ENCODE data around the gene STK32A. TPM values are rescaled to one million over a fixed set of nuclear protein-coding genes. Genes with fewer than 3 reads are reported as not detected.
"Not testable (repeated sequence)": the region's sequence is repeated elsewhere in the genome, so short reads cannot be mapped to it uniquely, and the experiment has no call there.

Gene STK32A
- total and polyA plus RNA-seq, 2 donors: 0.09 to 0.14 TPM

DNA sequence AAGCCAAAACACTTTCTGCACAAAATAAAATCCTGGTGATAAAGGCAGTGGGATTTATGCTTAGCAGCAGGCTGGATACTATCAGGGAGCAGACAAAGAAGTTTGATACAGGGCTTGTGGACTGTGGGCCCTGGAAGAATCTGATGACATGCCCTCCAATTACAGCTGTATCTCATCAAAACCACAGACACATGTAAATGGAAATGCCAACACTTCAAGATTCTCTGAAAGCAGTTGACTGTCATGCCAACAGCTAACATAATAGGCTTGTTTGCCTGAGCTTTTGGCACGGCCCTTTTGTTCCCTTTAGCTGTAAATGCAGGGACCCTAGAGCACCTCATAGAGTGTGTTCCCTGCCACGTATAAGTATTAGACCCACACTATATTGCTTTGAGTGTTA lies 114.4 kb downstream of the STK32A start:
- no peak overlapping the region for H3K4me3 ChIP-seq (ENCODE audit: low read length in 2 of 2)
- no peaks in the 10 kb centered on the region for H3K4me1 ChIP-seq (ENCODE audit: control insufficient read depth in 2 of 2, insufficient read depth in 2 of 2, low read length in 2 of 2)
- no peaks in the 10 kb centered on the region for H3K9me3 ChIP-seq (ENCODE audit: control insufficient read depth in 2 of 2, insufficient read depth in 1 of 2, low read length in 1 of 2)
- WGBS: 63% methylated on average over 2 of the region's 2 CpGs
- DNase-seq (ENCODE audit: low read depth in 6 of 9, low spot score in 9 of 9): no peak
- H3K27ac ChIP-seq (ENCODE audit: low read depth in 1 of 2, low read length in 1 of 2): no peak overlapping the region
- no peaks in the 10 kb centered on the region for H3K36me3 ChIP-seq (ENCODE audit: control insufficient read depth in 2 of 2, insufficient read depth in 2 of 2, low read length in 1 of 2)
- no peaks in the 10 kb centered on the region for H3K27me3 ChIP-seq (ENCODE audit: control insufficient read depth in 2 of 2, insufficient read depth in 1 of 2, low read length in 1 of 2)

- no peak for DNase-seq (ENCODE audit: low read depth in 6 of 9, low spot score in 9 of 9)
- 92% methylated on average over 1 of the region's 1 CpG for WGBS
- H3K4me3 ChIP-seq (ENCODE audit: low read length in 2 of 2): no peak overlapping the region
- H3K27ac ChIP-seq (ENCODE audit: low read depth in 1 of 2, low read length in 1 of 2): no peak overlapping the region
- no peaks in the 10 kb centered on the region for H3K27me3 ChIP-seq (ENCODE audit: control insufficient read depth in 2 of 2, insufficient read depth in 1 of 2, low read length in 1 of 2)
- H3K36me3 ChIP-seq (ENCODE audit: control insufficient read depth in 2 of 2, insufficient read depth in 2 of 2, low read length in 1 of 2): no peaks in the 10 kb centered on the region
- no peaks in the 10 kb centered on the region for H3K9me3 ChIP-seq (ENCODE audit: control insufficient read depth in 2 of 2, insufficient read depth in 1 of 2, low read length in 1 of 2)
- no peaks in the 10 kb centered on the region for H3K4me1 ChIP-seq (ENCODE audit: control insufficient read depth in 2 of 2, insufficient read depth in 2 of 2, low read length in 2 of 2)
These were observed 124.3 kb downstream of the STK32A start for GRCh38 chr5:147359101-147359500.

- no peak overlapping the region for H3K4me3 ChIP-seq (ENCODE audit: low read length in 2 of 2)
- no peak for DNase-seq (ENCODE audit: low read depth in 6 of 9, low spot score in 9 of 9)
- no peaks in the 10 kb centered on the region for H3K4me1 ChIP-seq (ENCODE audit: control insufficient read depth in 2 of 2, insufficient read depth in 2 of 2, low read length in 2 of 2)
- no peaks in the 10 kb centered on the region for H3K27me3 ChIP-seq (ENCODE audit: control insufficient read depth in 2 of 2, insufficient read depth in 1 of 2, low read length in 1 of 2)
- WGBS: 89% methylated on average over 2 of the region's 2 CpGs
- no peaks in the 10 kb centered on the region for H3K36me3 ChIP-seq (ENCODE audit: control insufficient read depth in 2 of 2, insufficient read depth in 2 of 2, low read length in 1 of 2)
- no peak overlapping the region for H3K27ac ChIP-seq (ENCODE audit: low read depth in 1 of 2, low read length in 1 of 2)
- H3K9me3 ChIP-seq (ENCODE audit: control insufficient read depth in 2 of 2, insufficient read depth in 1 of 2, low read length in 1 of 2): no peaks in the 10 kb centered on the region
These were observed 124.8 kb downstream of the STK32A start for GRCh38 chr5:147359581-147359980.

DNA sequence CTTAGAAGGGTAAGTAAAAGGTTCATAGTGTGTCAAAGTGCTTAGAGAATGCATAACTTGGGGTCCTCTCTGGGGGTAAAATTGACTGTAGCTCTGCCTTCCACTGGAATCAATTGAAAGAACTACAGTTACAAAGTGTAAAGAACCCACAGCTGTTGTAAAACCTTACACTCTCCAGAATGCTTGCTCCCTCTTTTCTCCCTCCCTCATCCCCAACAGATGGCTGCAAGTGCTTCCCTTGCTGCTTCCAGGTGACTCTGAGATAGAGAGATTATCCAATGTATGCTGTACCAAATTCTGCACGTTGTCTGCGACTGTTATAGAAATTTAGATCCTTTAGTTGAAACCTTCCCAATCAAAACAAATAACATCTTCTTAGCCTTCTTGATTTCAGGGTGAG lies 126.0 kb downstream of the STK32A start:
- DNase-seq (ENCODE audit: low read depth in 6 of 9, low spot score in 9 of 9): no peak
- Histone ChIP-seq H3K36me3 (ENCODE audit: control insufficient read depth in 2 of 2, insufficient read depth in 2 of 2, low read length in 1 of 2) (no peaks in the 10 kb centered on the region), H3K4me3 (ENCODE audit: low read length in 2 of 2) (no peak overlapping the region), H3K9me3 (ENCODE audit: control insufficient read depth in 2 of 2, insufficient read depth in 1 of 2, low read length in 1 of 2) (no peaks in the 10 kb centered on the region), H3K27ac (ENCODE audit: low read depth in 1 of 2, low read length in 1 of 2) (no peak overlapping the region), H3K27me3 (ENCODE audit: control insufficient read depth in 2 of 2, insufficient read depth in 1 of 2, low read length in 1 of 2) (no peaks in the 10 kb centered on the region), H3K4me1 (ENCODE audit: control insufficient read depth in 2 of 2, insufficient read depth in 2 of 2, low read length in 2 of 2) (no peaks in the 10 kb centered on the region)
- WGBS: 88% methylated on average over 2 of the region's 2 CpGs

DNA sequence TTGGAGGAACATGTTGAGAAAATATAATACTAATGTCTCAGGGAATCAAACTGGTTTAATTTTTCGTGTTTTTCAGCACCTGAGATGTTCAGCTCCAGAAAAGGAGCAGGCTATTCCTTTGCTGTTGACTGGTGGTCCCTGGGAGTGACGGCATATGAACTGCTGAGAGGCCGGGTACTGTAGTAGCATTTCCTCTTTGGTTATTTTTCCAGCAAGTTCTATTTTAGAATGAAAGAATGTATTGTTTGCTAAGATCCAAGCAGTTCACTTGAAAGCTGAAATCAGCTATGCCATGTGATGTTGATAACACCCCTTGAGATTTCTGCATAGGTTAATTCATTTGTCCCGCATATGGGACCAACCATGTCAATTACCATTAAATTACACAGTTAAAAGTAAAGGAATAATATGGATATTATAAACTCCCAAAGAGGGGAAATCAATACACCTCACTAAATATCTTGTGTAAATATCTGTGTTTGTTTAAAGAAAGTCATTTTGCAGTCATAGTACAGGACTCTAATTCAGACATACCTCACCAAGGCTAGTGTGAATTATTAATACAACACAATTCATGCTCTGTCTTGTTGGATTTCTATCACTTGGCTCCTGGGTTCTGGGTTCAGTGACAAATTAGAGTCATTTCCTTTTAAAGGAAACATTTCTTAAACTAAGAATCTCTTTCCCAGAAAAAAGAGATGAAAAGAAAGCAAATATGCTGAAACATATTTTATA lies 126.8 kb downstream of the STK32A start:
- Histone ChIP-seq H3K27ac (ENCODE audit: low read depth in 1 of 2, low read length in 1 of 2) (no peak overlapping the region), H3K4me1 (ENCODE audit: control insufficient read depth in 2 of 2, insufficient read depth in 2 of 2, low read length in 2 of 2) (no peaks in the 10 kb centered on the region), H3K36me3 (ENCODE audit: control insufficient read depth in 2 of 2, insufficient read depth in 2 of 2, low read length in 1 of 2) (no peaks in the 10 kb centered on the region), H3K4me3 (ENCODE audit: low read length in 2 of 2) (no peak overlapping the region), H3K9me3 (ENCODE audit: control insufficient read depth in 2 of 2, insufficient read depth in 1 of 2, low read length in 1 of 2) (no peaks in the 10 kb centered on the region), H3K27me3 (ENCODE audit: control insufficient read depth in 2 of 2, insufficient read depth in 1 of 2, low read length in 1 of 2) (no peaks in the 10 kb centered on the region)
- WGBS: 86% methylated on average over 4 of the region's 4 CpGs
- DNase-seq (ENCODE audit: low read depth in 6 of 9, low spot score in 9 of 9): no peak

GRCh38 chr5:147367381-147367780 lies 132.6 kb downstream of the STK32A start:
- DNase-seq (ENCODE audit: low read depth in 6 of 9, low spot score in 9 of 9); H3K36me3 ChIP-seq (ENCODE audit: control insufficient read depth in 2 of 2, insufficient read depth in 2 of 2, low read length in 1 of 2); H3K9me3 ChIP-seq (ENCODE audit: control insufficient read depth in 2 of 2, insufficient read depth in 1 of 2, low read length in 1 of 2); H3K27ac ChIP-seq (ENCODE audit: low read depth in 1 of 2, low read length in 1 of 2); H3K4me3 ChIP-seq (ENCODE audit: low read length in 2 of 2); H3K27me3 ChIP-seq (ENCODE audit: control insufficient read depth in 2 of 2, insufficient read depth in 1 of 2, low read length in 1 of 2); H3K4me1 ChIP-seq (ENCODE audit: control insufficient read depth in 2 of 2, insufficient read depth in 2 of 2, low read length in 2 of 2): not testable (repeated sequence)
- WGBS: 95% methylated on average over 6 of the region's 6 CpGs

- WGBS: 60% methylated on average over 2 of the region's 2 CpGs
- H3K27me3 ChIP-seq (ENCODE audit: control insufficient read depth in 2 of 2, insufficient read depth in 1 of 2, low read length in 1 of 2): no peaks in the 10 kb centered on the region
- no peaks in the 10 kb centered on the region for H3K9me3 ChIP-seq (ENCODE audit: control insufficient read depth in 2 of 2, insufficient read depth in 1 of 2, low read length in 1 of 2)
- H3K27ac ChIP-seq (ENCODE audit: low read depth in 1 of 2, low read length in 1 of 2): no peak overlapping the region
- no peak overlapping the region for H3K4me3 ChIP-seq (ENCODE audit: low read length in 2 of 2)
- no peaks in the 10 kb centered on the region for H3K36me3 ChIP-seq (ENCODE audit: control insufficient read depth in 2 of 2, insufficient read depth in 2 of 2, low read length in 1 of 2)
- no peaks in the 10 kb centered on the region for H3K4me1 ChIP-seq (ENCODE audit: control insufficient read depth in 2 of 2, insufficient read depth in 2 of 2, low read length in 2 of 2)
- no peak for DNase-seq (ENCODE audit: low read depth in 6 of 9, low spot score in 9 of 9)
These were observed 135.0 kb downstream of the STK32A start for GRCh38 chr5:147369742-147370374.

- Histone ChIP-seq H3K27me3 (ENCODE audit: control insufficient read depth in 2 of 2, insufficient read depth in 1 of 2, low read length in 1 of 2) (no peaks in the 10 kb centered on the region), H3K4me1 (ENCODE audit: control insufficient read depth in 2 of 2, insufficient read depth in 2 of 2, low read length in 2 of 2) (no peaks in the 10 kb centered on the region), H3K36me3 (ENCODE audit: control insufficient read depth in 2 of 2, insufficient read depth in 2 of 2, low read length in 1 of 2) (no peaks in the 10 kb centered on the region), H3K9me3 (ENCODE audit: control insufficient read depth in 2 of 2, insufficient read depth in 1 of 2, low read length in 1 of 2) (no peaks in the 10 kb centered on the region), H3K27ac (ENCODE audit: low read depth in 1 of 2, low read length in 1 of 2) (no peak overlapping the region), H3K4me3 (ENCODE audit: low read length in 2 of 2) (no peak overlapping the region)
- DNase-seq (ENCODE audit: low read depth in 6 of 9, low spot score in 9 of 9): no peak
These were observed 136.5 kb downstream of the STK32A start for GRCh38 chr5:147371290-147371689.

DNA sequence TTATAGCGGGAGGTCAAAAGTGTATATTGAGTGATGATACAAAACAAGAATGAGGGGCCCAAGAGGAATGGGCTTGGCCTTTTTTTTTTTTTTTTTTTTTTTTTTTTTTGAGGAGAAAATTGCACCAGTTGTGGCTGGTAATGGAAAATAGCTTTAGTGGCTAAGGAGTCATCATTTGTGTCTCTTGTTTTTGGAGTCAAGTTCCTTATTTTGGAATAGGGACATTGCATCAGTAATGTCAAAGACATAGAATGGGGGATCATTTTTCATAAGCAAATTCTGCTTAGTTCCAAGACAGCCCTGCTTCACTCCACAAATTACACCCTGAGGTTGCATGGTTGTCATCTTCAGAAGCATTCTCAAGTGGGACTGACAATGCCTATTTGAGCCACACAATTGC lies 137.4 kb downstream of the STK32A start:
- no peak overlapping the region for H3K27ac ChIP-seq (ENCODE audit: low read depth in 1 of 2, low read length in 1 of 2)
- no peaks in the 10 kb centered on the region for H3K27me3 ChIP-seq (ENCODE audit: control insufficient read depth in 2 of 2, insufficient read depth in 1 of 2, low read length in 1 of 2)
- 97% methylated on average over 1 of the region's 1 CpG for WGBS
- H3K4me3 ChIP-seq (ENCODE audit: low read length in 2 of 2): no peak overlapping the region
- H3K4me1 ChIP-seq (ENCODE audit: control insufficient read depth in 2 of 2, insufficient read depth in 2 of 2, low read length in 2 of 2): no peaks in the 10 kb centered on the region
- no peak for DNase-seq (ENCODE audit: low read depth in 6 of 9, low spot score in 9 of 9)
- no peaks in the 10 kb centered on the region for H3K36me3 ChIP-seq (ENCODE audit: control insufficient read depth in 2 of 2, insufficient read depth in 2 of 2, low read length in 1 of 2)
- no peaks in the 10 kb centered on the region for H3K9me3 ChIP-seq (ENCODE audit: control insufficient read depth in 2 of 2, insufficient read depth in 1 of 2, low read length in 1 of 2)

Data from thymus (tissue), 11 donors.